Suprapubic skin (tissue), 4 donors: ENCODE measurements around the gene SRPK3. TPM values are rescaled to one million over a fixed set of nuclear protein-coding genes. Genes with fewer than 3 reads are reported as not detected.

Experiments
- DNase-seq, 2 donors: peaks; one replicate each; pipeline ENCODE4 v3.0.0-alpha.2; 2019; ENCODE audit warnings: low spot score in 2 of 2
- H3K27ac ChIP-seq: fragments of 200-600 bp; sonication (generic); one replicate; pipeline ENCODE4 v1.5.1; 2019
- H3K27me3 ChIP-seq: fragments of 200-600 bp; sonication (generic); one replicate; pipeline ENCODE4 v1.5.1; 2019
- H3K36me3 ChIP-seq: fragments of 200-600 bp; sonication (generic); one replicate; pipeline ENCODE4 v1.5.1; 2019
- H3K4me1 ChIP-seq: fragments of 200-600 bp; sonication (generic); one replicate; pipeline ENCODE4 v1.5.1; 2019
- H3K4me3 ChIP-seq: fragments of 200-600 bp; sonication (generic); one replicate; pipeline ENCODE4 v1.5.1; 2019; ENCODE audit warnings: mild to moderate bottlenecking
- H3K9me3 ChIP-seq: fragments of 200-600 bp; sonication (generic); one replicate; pipeline ENCODE4 v1.5.1; 2019
- CTCF ChIP-seq, 2 donors: fragments of 200-600 bp in 1 of 2; fragments of 450-650 bp in 1 of 2; sonication (generic) in 1 of 2; IDR thresholded peaks; one replicate each; pipeline ENCODE4 v1.5.1; 2016 to 2019; ENCODE audit warnings: antibody characterized with exemption in 2 of 2, mild to moderate bottlenecking in 1 of 2, moderate library complexity in 1 of 2
- EP300 ChIP-seq: sonication (generic); formaldehyde crosslinking; IDR thresholded peaks from one replicate; pipeline ENCODE4 v1.6.1; 2017; ENCODE audit warnings: antibody characterized with exemption
- POLR2A ChIP-seq, 2 donors: fragments of 450-650 bp; IDR thresholded peaks; one replicate each; pipeline ENCODE4 v1.6.1; 2017; ENCODE audit warnings: antibody characterized with exemption in 2 of 2, mild to moderate bottlenecking in 2 of 2, moderate library complexity in 2 of 2
- POLR2AphosphoS5 ChIP-seq, 3 donors: sonication (generic); formaldehyde crosslinking; IDR thresholded peaks; one replicate each; pipeline ENCODE4 v1.6.1; 2017; ENCODE audit warnings: antibody characterized with exemption in 3 of 3
- WGBS: methylation state at CpG from one replicate; pipeline ENCODE4 v1.1.5; 2018; 5-methylcytosine and 5-hydroxymethylcytosine counted together
- total RNA-seq, 4 donors: library from RNA; depleted of rRNA; stranded (reverse); fragments of >200 nt; gene quantifications; one replicate each; pipeline ENCODE4 v1.1.0, GENCODE V29; 2016

SRPK3 gene
- total RNA-seq, 4 donors from 2014 or later = 0.42 to 3.1 (median 1.2) TPM

GRCh38 chrX:153794018-153794896 is 13.4 kb downstream of the SRPK3 start, which contains the start of the genes IDH3G and SSR4:
Gene IDH3G (minus strand): TSS chrX:153794375. CDS start chrX:153794326, 49 bp downstream.
Gene SSR4 (plus strand): TSS chrX:153794668. CDS start chrX:153794688, 20 bp downstream.
- H3K27ac ChIP-seq = peak within 1 kb of the TSS; percentile 96
- peaks cover 20% of the 10 kb centered on the region for H3K36me3 ChIP-seq
- H3K4me1 ChIP-seq = peaks cover 43% of the 10 kb centered on the region
- peak within 1 kb of the TSS; percentile 69 for H3K4me3 ChIP-seq
- DNase-seq = peak; percentile 94
- H3K27me3 ChIP-seq = no peaks in the 10 kb centered on the region
- peak in 1 of 2 donors; percentile 12 for TF ChIP-seq CTCF (IDR thresholded peaks at IDR 0.05)
- TF ChIP-seq POLR2A (IDR thresholded peaks at IDR 0.05) = peak; percentile 3 to 9
- peak in 1 of 3 donors; percentile 75 for TF ChIP-seq POLR2AphosphoS5 (IDR thresholded peaks at IDR 0.05)
- no peak for TF ChIP-seq EP300
- WGBS = 57% methylated on average over 36 of the region's 92 CpGs
- H3K9me3 ChIP-seq = no peaks in the 10 kb centered on the region

GRCh38 chrX:153794897-153795816 is 14.3 kb downstream of the SRPK3 start:
- DNase-seq = peak in 1 of 2 donors; percentile 74
- Histone ChIP-seq H3K27ac (peak overlapping the region; percentile 96), H3K9me3 (no peaks in the 10 kb centered on the region), H3K36me3 (peaks cover 16% of the 10 kb centered on the region), H3K4me3 (peak overlapping the region; percentile 69), H3K27me3 (no peaks in the 10 kb centered on the region), H3K4me1 (peaks cover 43% of the 10 kb centered on the region)
- no peak for TF ChIP-seq POLR2A (IDR thresholded peaks at IDR 0.05)
- TF ChIP-seq CTCF (IDR thresholded peaks at IDR 0.05) = no peak
- TF ChIP-seq EP300 = no peak
- no peak for TF ChIP-seq POLR2AphosphoS5 (IDR thresholded peaks at IDR 0.05)
- WGBS = 52% methylated on average over 34 of the region's 47 CpGs

GRCh38 chrX:153797415-153798015 is 16.7 kb downstream of the SRPK3 start:
- DNase-seq = no peak
- no peaks in the 10 kb centered on the region for H3K27me3 ChIP-seq
- peaks cover 25% of the 10 kb centered on the region for H3K4me1 ChIP-seq
- 84% methylated on average over 3 of the region's 15 CpGs for WGBS
- no peak overlapping the region for H3K4me3 ChIP-seq
- H3K36me3 ChIP-seq = peaks cover 16% of the 10 kb centered on the region
- no peak for TF ChIP-seq POLR2A (IDR thresholded peaks at IDR 0.05)
- TF ChIP-seq CTCF (IDR thresholded peaks at IDR 0.05) = no peak
- no peak overlapping the region for H3K27ac ChIP-seq
- H3K9me3 ChIP-seq = no peaks in the 10 kb centered on the region

- Histone ChIP-seq H3K36me3 (peaks cover 16% of the 10 kb centered on the region), H3K4me1 (peaks cover 15% of the 10 kb centered on the region), H3K4me3 (no peak overlapping the region), H3K27ac (no peak overlapping the region), H3K27me3 (no peaks in the 10 kb centered on the region), H3K9me3 (no peaks in the 10 kb centered on the region)
- WGBS = 78% methylated on average over 5 of the region's 5 CpGs
- TF ChIP-seq POLR2A (IDR thresholded peaks at IDR 0.05) (no peak), POLR2AphosphoS5 (IDR thresholded peaks at IDR 0.05) (no peak), EP300 (no peak), CTCF (IDR thresholded peaks at IDR 0.05) (no peak)
- DNase-seq = no peak
Measured at GRCh38 chrX:153799326-153799725, 18.5 kb downstream of the SRPK3 start.
